HEK293 (cell line): ENCODE measurements around the gene EEF1AKMT3.

Source experiments
- CTCF ChIA-PET: fragments of 350-600 bp; formaldehyde crosslinking; extraction: SDS; loops from one replicate; lab custom pipeline; 2021; ENCODE audit warnings: antibody characterized with exemption; lab: Yijun Ruan, JAX
- POLR2A ChIA-PET: fragments of 300-600 bp; formaldehyde crosslinking; extraction: SDS; loops from one replicate; lab custom pipeline; 2020; ENCODE audit warnings: antibody characterized with exemption, inconsistent platforms; lab: Yijun Ruan, JAX
- H3K27ac ChIP-seq: fragments of 200-500 bp; sonication (Bioruptor generic); 2 replicates; pipeline ENCODE4 v1.5.1; 2014; ENCODE audit warnings: low read depth, low read length, control low read depth, inconsistent platforms; ENCODE audit errors: extremely low read depth
- H3K36me3 ChIP-seq, 2 experiments: fragments of 200-500 bp in 1 of 2; sonication (Bioruptor generic) in 1 of 2; 1 replicate in 1 of 2; 2 replicates in 1 of 2; pipeline ENCODE4 v1.5.1; 2014 to 2017; ENCODE audit warnings: inconsistent platforms in 2 of 2, low read length in 2 of 2; ENCODE audit not compliant: control insufficient read depth in 2 of 2, insufficient read depth in 1 of 2
- H3K4me1 ChIP-seq: fragments of 200-500 bp; sonication (Bioruptor generic); 2 replicates; pipeline ENCODE4 v1.5.1; 2014; ENCODE audit warnings: mild to moderate bottlenecking, low read length, inconsistent platforms; ENCODE audit not compliant: control insufficient read depth, insufficient read depth
- H3K4me3 ChIP-seq: 2 replicates; pipeline ENCODE4 v1.5.1; 2011; ENCODE audit warnings: low read depth, mild to moderate bottlenecking, control low read depth, low read length, moderate library complexity
- H3K9me3 ChIP-seq: fragments of 200-500 bp; sonication (Bioruptor generic); 2 replicates; pipeline ENCODE4 v1.5.1; 2014; ENCODE audit warnings: low read depth, low read length, inconsistent platforms; ENCODE audit not compliant: control insufficient read depth, insufficient read depth
- SCRT2 ChIP-seq: fragments of 450-650 bp; formaldehyde crosslinking; IDR thresholded peaks from 2 replicates; pipeline ENCODE4 v1.5.1; 2016; ENCODE audit warnings: missing biosample characterization, missing genetic modification characterization
- WT1 ChIP-seq: fragments of 450-650 bp; formaldehyde crosslinking; IDR thresholded peaks from 2 replicates; pipeline ENCODE4 v1.5.1; 2016; ENCODE audit warnings: missing biosample characterization, missing genetic modification characterization
- ZIC2 ChIP-seq: fragments of 450-650 bp; formaldehyde crosslinking; IDR thresholded peaks from 2 replicates; pipeline ENCODE4 v1.5.1; 2016; ENCODE audit warnings: missing biosample characterization, missing genetic modification characterization
- ZNF157 ChIP-seq: fragments of 450-650 bp; formaldehyde crosslinking; IDR thresholded peaks from 2 replicates; pipeline ENCODE4 v1.5.1; 2016; ENCODE audit warnings: missing biosample characterization, missing genetic modification characterization
- ZNF2 ChIP-seq: fragments of 450-650 bp; formaldehyde crosslinking; IDR thresholded peaks from 2 replicates; pipeline ENCODE4 v1.5.1; 2016; ENCODE audit warnings: missing biosample characterization, missing genetic modification characterization
- ZNF677 ChIP-seq: fragments of 450-650 bp; IDR thresholded peaks from 2 replicates; pipeline ENCODE4 v1.5.0; 2018; ENCODE audit warnings: missing biosample characterization, mild to moderate bottlenecking, missing genetic modification characterization, moderate library complexity
- ZNF747 ChIP-seq: fragments of 450-650 bp; formaldehyde crosslinking; IDR thresholded peaks from 2 replicates; pipeline ENCODE4 v1.5.1; 2016; ENCODE audit warnings: missing biosample characterization, missing genetic modification characterization
- TF ChIP-seq, protein P1 (sequence below): fragments of 450-650 bp; formaldehyde crosslinking; IDR thresholded peaks from 2 replicates; pipeline ENCODE4 v1.5.1; 2016; ENCODE audit warnings: missing biosample characterization, missing genetic modification characterization
- TF ChIP-seq, protein P2 (sequence below): fragments of 450-650 bp; formaldehyde crosslinking; IDR thresholded peaks from 2 replicates; pipeline ENCODE4 v1.5.1; 2016; ENCODE audit warnings: missing biosample characterization, missing genetic modification characterization
- TF ChIP-seq, protein P3 (sequence below): fragments of 450-650 bp; formaldehyde crosslinking; IDR thresholded peaks from 2 replicates; pipeline ENCODE4 v1.5.1; 2017; ENCODE audit warnings: missing biosample characterization, missing genetic modification characterization
- TF ChIP-seq, protein P4 (sequence below): sonication (generic); formaldehyde crosslinking; IDR thresholded peaks from 2 replicates; pipeline ENCODE4 v1.8.1; 2022; ENCODE audit warnings: mild to moderate bottlenecking, moderate library complexity, missing genetic modification reagents

Gene EEF1AKMT3

DNA sequence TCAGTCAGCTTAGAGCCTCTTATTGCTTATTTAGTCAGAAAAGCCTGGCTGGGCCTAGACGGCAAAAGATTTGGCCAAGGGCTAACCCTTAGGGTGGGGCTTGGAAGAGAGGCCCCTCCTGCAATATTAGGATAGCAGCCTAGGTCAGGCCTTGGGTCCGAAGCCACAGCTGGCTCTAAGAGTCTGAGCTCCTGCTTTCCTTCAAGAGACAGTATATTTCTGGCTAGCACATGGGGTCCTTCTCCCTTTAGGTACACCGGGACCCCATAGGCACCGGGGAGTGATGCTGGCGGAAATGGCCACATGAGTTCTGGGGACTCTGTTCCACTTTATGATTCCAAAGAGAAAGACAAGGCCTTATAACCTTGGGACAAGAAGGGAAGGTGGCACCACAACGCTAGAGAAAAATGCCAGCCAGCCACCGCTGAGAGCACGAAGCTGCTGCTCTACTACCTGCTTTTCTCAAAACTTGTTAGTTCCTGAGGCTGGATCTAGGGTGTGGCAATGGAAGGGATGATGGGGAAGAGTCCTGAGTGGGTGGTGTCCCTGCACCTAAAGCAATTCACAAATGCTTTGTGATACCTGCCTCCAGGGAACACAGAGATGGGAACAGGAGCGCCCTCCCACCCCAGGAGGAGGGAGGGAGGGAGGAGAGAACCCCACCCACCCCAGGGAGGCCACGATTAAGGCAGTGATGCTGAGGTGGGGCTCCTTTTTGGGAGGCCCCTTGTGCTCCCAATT lies 49.2 kb downstream of the EEF1AKMT3 start:
- peaks cover 15 to 67% of the 10 kb centered on the region in 2 experiments; a peak in 2 of 3 replicates for H3K36me3 ChIP-seq
- POLR2A ChIA-PET, result no interaction called here
- no peak overlapping the region for H3K27ac ChIP-seq
- H3K4me3 ChIP-seq, result no peak overlapping the region
- H3K9me3 ChIP-seq, result no peaks in the 10 kb centered on the region
- CTCF ChIA-PET, result interaction anchor here (0.6 to 1.9 kb wide), 3 partner anchors 11 to 84 kb away, joined by 4 to 7 read pairs (median 4); no protein-coding TSS in a partner anchor
- no peak for TF ChIP-seq ZNF747 (tag by site-specific recombination)
- TF ChIP-seq, protein P1, sequence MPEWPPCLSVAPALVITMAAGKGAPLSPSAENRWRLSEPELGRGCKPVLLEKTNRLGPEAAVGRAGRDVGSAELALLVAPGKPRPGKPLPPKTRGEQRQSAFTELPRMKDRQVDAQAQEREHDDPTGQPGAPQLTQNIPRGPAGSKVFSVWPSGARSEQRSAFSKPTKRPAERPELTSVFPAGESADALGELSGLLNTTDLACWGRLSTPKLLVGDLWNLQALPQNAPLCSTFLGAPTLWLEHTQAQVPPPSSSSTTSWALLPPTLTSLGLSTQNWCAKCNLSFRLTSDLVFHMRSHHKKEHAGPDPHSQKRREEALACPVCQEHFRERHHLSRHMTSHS (tag by site-specific recombination), result no peak
- TF ChIP-seq, protein P2, sequence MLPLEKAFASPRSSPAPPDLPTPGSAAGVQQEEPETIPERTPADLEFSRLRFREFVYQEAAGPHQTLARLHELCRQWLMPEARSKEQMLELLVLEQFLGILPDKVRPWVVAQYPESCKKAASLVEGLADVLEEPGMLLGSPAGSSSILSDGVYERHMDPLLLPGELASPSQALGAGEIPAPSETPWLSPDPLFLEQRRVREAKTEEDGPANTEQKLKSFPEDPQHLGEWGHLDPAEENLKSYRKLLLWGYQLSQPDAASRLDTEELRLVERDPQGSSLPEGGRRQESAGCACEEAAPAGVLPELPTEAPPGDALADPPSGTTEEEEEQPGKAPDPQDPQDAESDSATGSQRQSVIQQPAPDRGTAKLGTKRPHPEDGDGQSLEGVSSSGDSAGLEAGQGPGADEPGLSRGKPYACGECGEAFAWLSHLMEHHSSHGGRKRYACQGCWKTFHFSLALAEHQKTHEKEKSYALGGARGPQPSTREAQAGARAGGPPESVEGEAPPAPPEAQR, result no peak
- H3K4me1 ChIP-seq, result no peaks in the 10 kb centered on the region

- CTCF ChIA-PET, result interaction anchor here (0.6 to 1.9 kb wide), 2 partner anchors 83 to 103 kb away, joined by 3 to 4 read pairs; no protein-coding TSS in a partner anchor
- TF ChIP-seq WT1 (tag by site-specific recombination) (no peak), ZNF677 (tag by site-specific recombination) (no peak), ZNF157 (no peak)
- TF ChIP-seq, protein P3, sequence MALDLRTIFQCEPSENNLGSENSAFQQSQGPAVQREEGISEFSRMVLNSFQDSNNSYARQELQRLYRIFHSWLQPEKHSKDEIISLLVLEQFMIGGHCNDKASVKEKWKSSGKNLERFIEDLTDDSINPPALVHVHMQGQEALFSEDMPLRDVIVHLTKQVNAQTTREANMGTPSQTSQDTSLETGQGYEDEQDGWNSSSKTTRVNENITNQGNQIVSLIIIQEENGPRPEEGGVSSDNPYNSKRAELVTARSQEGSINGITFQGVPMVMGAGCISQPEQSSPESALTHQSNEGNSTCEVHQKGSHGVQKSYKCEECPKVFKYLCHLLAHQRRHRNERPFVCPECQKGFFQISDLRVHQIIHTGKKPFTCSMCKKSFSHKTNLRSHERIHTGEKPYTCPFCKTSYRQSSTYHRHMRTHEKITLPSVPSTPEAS (tag by site-specific recombination), result no peak
- TF ChIP-seq, protein P4, sequence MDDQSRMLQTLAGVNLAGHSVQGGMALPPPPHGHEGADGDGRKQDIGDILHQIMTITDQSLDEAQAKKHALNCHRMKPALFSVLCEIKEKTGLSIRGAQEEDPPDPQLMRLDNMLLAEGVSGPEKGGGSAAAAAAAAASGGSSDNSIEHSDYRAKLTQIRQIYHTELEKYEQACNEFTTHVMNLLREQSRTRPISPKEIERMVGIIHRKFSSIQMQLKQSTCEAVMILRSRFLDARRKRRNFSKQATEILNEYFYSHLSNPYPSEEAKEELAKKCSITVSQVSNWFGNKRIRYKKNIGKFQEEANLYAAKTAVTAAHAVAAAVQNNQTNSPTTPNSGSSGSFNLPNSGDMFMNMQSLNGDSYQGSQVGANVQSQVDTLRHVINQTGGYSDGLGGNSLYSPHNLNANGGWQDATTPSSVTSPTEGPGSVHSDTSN, result no peak
- POLR2A ChIA-PET, result interaction anchor here (0.6 kb wide), 1 partner anchor 109 kb away, joined by 10 read pairs; no protein-coding TSS in a partner anchor
- Histone ChIP-seq H3K36me3 (peaks cover 15 to 77% of the 10 kb centered on the region in 2 experiments; a peak in 2 of 3 replicates), H3K27ac (no peak overlapping the region), H3K4me1 (no peaks in the 10 kb centered on the region), H3K4me3 (no peak overlapping the region), H3K9me3 (no peaks in the 10 kb centered on the region)
Observed at GRCh38 chr12:57822392-57823130, 50.1 kb downstream of the EEF1AKMT3 start.

- TF ChIP-seq ZNF2 (tag by site-specific recombination) (no peak), SCRT2 (0 out of 2 replicates have a peak, but pooled peaks have one; percentile 43), ZIC2 (tag by site-specific recombination) (peak; percentile 29)
- ChIA-PET CTCF (interaction anchor here (0.6 to 1.9 kb wide), 2 partner anchors 82 to 104 kb away, joined by 3 to 4 read pairs; no protein-coding TSS in a partner anchor), POLR2A (interaction anchor here (0.6 kb wide), 1 partner anchor 108 kb away, joined by 10 read pairs; no protein-coding TSS in a partner anchor)
- H3K4me3 ChIP-seq, result no peak overlapping the region
- peaks cover 20 to 84% of the 10 kb centered on the region in 2 experiments; a peak in 2 of 3 replicates for H3K36me3 ChIP-seq
- no peak overlapping the region for H3K27ac ChIP-seq
- no peaks in the 10 kb centered on the region for H3K9me3 ChIP-seq
- no peaks in the 10 kb centered on the region for H3K4me1 ChIP-seq
Observed at GRCh38 chr12:57823131-57823907, 50.9 kb downstream of the EEF1AKMT3 start.
